Muscle layer of duodenum (tissue), 2 donors: Measurements from ENCODE around the gene ARL17A.
"Not testable (repeated sequence)": the region's sequence is repeated elsewhere in the genome, so short reads cannot be mapped to it uniquely, and the experiment has no call there.

Source experiments
- H3K27ac ChIP-seq: one replicate; pipeline ENCODE4 v1.7.0; 2013; ENCODE audit warnings: mild to moderate bottlenecking, low read length
- H3K27me3 ChIP-seq: one replicate; pipeline ENCODE4 v1.7.0; 2013; ENCODE audit warnings: low read depth, mild to moderate bottlenecking, control low read depth, low read length
- H3K36me3 ChIP-seq, 2 donors: one replicate each; pipeline ENCODE4 v1.7.0; 2013; ENCODE audit warnings: low read length in 2 of 2, control low read depth in 1 of 2, mild to moderate bottlenecking in 1 of 2; ENCODE audit not compliant: insufficient read depth in 2 of 2, control insufficient read depth in 1 of 2
- H3K4me1 ChIP-seq, 2 donors: one replicate each; pipeline ENCODE4 v1.7.0; 2013; ENCODE audit warnings: low read length in 2 of 2, mild to moderate bottlenecking in 2 of 2, control low read depth in 1 of 2, moderate library complexity in 1 of 2; ENCODE audit not compliant: insufficient read depth in 2 of 2, control insufficient read depth in 1 of 2
- H3K4me3 ChIP-seq, 2 donors: one replicate each; pipeline ENCODE4 v1.7.0; 2013; ENCODE audit warnings: low read length in 2 of 2, low read depth in 1 of 2, mild to moderate bottlenecking in 1 of 2
- H3K9me3 ChIP-seq, 2 donors: one replicate each; pipeline ENCODE4 v1.7.0; 2013; ENCODE audit warnings: low read length in 2 of 2, control low read depth in 1 of 2, mild to moderate bottlenecking in 1 of 2; ENCODE audit not compliant: control insufficient read depth in 1 of 2
- donor health status: healthy.

ARL17A gene

DNA sequence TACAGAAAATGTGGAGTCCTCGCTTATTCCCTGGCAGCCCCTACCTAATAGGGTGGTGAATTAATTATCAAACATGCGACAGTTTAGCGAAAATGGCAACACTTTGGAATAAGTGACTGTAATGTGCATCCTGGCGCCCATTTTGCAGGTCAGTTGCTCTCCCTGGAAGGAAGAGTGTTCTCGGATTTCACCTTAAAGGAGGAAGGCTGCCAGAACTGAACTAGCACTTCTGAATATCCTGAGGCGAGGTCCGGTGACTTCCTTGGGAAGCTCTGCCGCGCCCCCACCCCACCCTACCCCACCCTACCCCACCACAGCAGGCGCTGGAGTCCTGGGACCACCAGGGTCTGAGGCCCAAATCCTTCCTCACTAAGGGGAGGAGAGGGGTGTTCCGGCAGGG lies 67.3 kb downstream of the ARL17A start, which contains the start of gene LRRC37A2:
Gene LRRC37A2, plus strand, starts transcription at position 301 of the 400 bp plus-strand sequence. CDS start 245 bp downstream, outside the sequence.
- not testable (repeated sequence) for H3K4me3 ChIP-seq, H3K27me3 ChIP-seq, H3K9me3 ChIP-seq, H3K27ac ChIP-seq, H3K4me1 ChIP-seq, H3K36me3 ChIP-seq

DNA sequence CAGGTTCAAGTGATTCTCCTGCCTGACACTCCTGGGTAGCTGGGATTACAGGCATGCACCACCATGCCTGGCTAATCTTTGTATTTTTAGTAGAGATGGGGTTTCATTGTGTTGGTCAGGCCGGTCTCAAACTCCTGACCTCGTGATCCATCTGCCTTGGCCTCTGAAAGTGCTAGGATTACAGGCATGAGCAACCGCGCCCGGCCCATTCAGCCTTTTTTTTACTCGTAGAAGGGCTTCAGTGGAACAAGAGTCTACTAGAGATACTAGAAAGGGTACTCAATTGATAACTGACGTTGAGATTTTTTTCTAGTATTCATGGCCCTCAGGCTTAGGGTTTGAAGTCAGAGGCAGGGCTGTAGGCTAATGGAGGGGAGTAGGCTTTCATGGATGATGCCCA lies 73.6 kb downstream of the ARL17A start:
- H3K9me3 ChIP-seq, H3K36me3 ChIP-seq, H3K4me3 ChIP-seq: not testable (repeated sequence)

DNA sequence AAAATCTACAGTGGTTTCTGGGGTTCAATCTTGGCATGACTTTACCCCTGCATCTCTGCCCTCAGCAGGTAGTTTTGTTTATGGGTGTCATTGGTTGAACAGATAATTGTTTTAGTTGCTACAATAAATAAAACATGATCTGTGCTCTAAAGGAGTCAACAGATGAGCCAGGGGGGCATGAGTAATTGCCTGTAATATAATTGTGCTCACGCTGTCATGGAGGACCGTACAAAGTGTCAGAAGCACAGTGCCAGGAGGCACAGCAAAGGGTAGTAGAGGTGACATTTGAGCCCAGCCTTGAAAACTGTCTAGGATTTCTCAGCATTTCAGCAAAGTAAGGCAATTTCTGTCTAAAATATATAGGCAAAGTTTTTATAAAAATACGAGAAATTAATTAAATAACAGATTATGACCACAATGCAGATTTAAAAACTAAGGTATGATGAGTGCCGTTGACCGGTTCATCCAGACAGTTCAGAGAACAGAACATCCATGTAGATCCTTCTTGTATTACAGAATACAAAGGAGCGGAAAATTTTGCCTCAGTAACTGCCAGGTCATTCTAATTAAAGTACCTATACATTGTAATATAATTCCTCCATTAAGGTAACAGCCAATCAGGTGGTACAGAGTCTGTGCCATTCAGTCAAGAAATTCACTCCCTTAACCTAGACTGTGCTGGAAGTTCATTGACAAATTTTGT lies 79.9 kb downstream of the ARL17A start:
- not testable (repeated sequence) for H3K4me1 ChIP-seq, H3K36me3 ChIP-seq, H3K27ac ChIP-seq, H3K9me3 ChIP-seq, H3K4me3 ChIP-seq, H3K27me3 ChIP-seq

More for the DNA sequence above, 73.6 kb downstream of the ARL17A start:
- H3K27ac ChIP-seq, H3K4me1 ChIP-seq, H3K27me3 ChIP-seq: not testable (repeated sequence)

DNA sequence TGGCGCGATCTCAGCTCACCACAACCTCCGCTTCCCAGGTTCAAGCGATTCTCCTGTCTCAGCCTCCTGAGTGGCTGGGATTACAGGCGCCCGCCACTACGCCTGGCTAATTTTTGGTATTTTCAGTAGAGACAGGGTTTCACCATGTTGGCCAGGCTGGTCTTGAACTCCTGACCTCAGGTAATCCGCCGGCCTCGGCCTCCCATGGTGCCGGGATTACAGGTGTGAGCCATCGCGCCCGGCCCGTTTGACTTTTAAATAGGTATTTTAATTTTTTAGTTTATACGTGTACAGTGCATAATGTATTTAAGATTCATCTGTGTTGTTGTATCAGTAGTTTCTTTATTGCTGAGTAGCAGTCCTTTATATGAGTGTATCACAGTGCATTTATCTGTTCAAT lies 87.5 kb downstream of the ARL17A start:
- not testable (repeated sequence) for H3K4me1 ChIP-seq, H3K27ac ChIP-seq, H3K4me3 ChIP-seq, H3K36me3 ChIP-seq, H3K9me3 ChIP-seq, H3K27me3 ChIP-seq

DNA sequence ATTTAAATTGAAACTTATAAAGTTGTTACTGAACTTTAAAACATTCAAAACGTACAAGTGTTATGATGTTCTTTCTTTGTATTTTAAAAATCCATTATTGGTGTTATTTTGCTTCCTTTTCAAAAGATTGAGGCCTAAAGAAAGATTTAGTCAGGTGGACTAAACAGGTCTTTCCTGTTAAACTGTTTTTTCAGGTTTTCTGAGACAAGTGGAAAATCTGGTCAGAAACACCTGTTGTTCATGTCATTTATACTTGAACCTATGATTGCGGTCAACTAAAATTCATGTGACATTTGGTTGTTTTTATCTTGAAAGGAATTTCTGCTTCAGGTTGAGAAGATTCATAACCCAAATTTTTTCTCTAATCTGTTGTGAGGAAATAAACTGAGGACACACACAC lies 98.2 kb downstream of the ARL17A start:
- H3K9me3 ChIP-seq, H3K4me1 ChIP-seq, H3K4me3 ChIP-seq, H3K36me3 ChIP-seq, H3K27ac ChIP-seq, H3K27me3 ChIP-seq: not testable (repeated sequence)

DNA sequence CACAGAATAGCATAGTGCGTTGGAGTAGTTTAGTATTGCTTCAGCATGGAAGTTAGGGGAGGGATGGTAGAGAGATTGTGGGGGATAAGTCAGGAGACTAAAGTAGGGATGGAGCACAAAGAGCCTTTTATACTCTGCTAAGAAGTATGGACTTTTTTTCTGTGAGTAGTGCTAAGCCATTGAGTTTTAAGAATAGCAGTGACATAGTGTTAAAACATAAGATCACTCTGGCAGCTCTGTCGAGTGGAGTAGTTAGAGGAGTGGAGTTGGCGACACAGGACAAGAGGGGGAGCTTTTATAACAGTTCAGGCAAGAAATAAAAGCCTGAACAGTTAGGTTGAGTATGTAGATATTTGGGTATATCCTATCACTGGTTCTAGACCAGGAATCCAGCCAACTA lies 100.7 kb downstream of the ARL17A start:
- not testable (repeated sequence) for H3K4me1 ChIP-seq, H3K4me3 ChIP-seq, H3K27me3 ChIP-seq

DNA sequence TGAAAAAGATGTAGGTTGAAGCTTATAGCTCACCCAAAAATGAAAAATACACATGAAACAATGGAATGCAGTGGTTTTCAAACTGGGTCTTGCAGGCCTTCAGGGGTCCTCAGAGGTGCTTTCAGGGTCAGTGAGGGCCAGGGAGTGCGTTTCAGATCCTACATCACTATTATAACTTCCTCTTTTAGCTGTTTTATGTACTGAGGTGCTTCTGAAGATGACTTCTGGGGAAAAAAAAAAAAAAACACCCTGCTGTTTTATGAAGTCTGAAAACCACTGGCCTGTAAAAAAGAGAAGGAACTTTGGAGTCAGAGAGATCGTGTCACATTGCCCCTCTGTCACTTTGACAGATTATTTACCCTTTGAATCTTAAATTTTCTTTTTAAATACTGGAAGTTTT lies 103.9 kb downstream of the ARL17A start:
- H3K9me3 ChIP-seq, H3K27ac ChIP-seq, H3K4me3 ChIP-seq, H3K27me3 ChIP-seq, H3K36me3 ChIP-seq, H3K4me1 ChIP-seq: not testable (repeated sequence)

More for the DNA sequence above, 100.7 kb downstream of the ARL17A start:
- H3K27ac ChIP-seq, H3K36me3 ChIP-seq, H3K9me3 ChIP-seq: not testable (repeated sequence)

DNA sequence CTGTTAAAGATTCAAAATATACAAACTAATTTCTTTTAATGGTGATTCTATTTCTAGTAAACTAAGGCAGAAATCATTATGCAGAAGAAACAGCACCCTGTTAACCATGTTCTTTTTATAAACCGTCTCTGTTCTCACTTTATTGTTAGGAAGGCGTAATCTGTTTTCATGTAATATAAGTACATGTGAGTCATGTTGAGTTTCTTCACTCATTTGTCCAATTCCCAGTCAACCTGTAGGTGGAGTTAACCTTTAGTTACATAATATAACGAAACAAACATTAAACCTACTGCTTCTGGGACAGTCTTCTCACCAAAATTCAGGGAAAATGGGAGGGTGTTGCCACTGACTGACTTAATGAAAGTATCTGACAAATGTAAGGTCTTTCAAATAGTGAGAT lies 105.0 kb downstream of the ARL17A start:
- H3K36me3 ChIP-seq, H3K9me3 ChIP-seq, H3K4me3 ChIP-seq, H3K4me1 ChIP-seq, H3K27ac ChIP-seq, H3K27me3 ChIP-seq: not testable (repeated sequence)

DNA sequence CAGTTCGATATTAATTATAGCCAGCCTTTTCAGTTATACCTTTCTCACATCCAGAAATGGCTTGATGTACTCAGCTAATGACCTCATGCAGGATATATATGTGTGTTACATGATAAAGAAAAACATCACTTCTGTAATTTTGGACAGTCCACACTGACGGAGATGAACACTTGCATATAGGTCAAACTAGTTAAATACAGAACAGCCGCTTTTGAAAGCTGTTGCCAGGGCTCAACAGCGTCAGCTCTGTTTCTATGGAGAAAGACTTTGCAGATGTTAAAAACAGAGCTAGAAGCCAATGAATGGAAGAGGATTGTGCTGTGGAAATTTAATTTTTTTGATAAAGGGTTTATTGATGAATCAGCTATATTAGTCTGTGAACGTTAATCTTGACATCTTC lies 111.9 kb downstream of the ARL17A start:
- not testable (repeated sequence) for H3K4me3 ChIP-seq, H3K9me3 ChIP-seq, H3K27me3 ChIP-seq, H3K4me1 ChIP-seq, H3K27ac ChIP-seq, H3K36me3 ChIP-seq
